ENCODE results near the gene RNU6-1. TPM values are rescaled to one million over a fixed set of nuclear protein-coding genes. Genes with fewer than 3 reads are reported as not detected.

RNU6-1 gene
- polyA plus RNA-seq, 1 of the 3 experiments (the other 2 are of a cell fraction): not detected

GRCh38 chr15:67853454-67853853 lies 13.6 kb upstream of the RNU6-1 start:
- 88% methylated on average over 3 of the region's 3 CpGs for WGBS (ENCODE audit: low lambda C conversion rate)
- ChIA-PET CTCF (interaction anchor here (0.8 to 4.2 kb wide), 5 partner anchors 10 to 907 kb away, joined by 3 to 31 read pairs (median 3); no protein-coding TSS in a partner anchor), POLR2A (no interaction called here)
- Histone ChIP-seq H4K20me1 (ENCODE audit: insufficient read depth) (no peaks in the 10 kb centered on the region), H3K4me1 (ENCODE audit: control insufficient read depth in 1 of 2, insufficient read depth in 2 of 2, low read depth in 1 of 2, low read length in 1 of 2) (peaks cover 0 to 7% of the 10 kb centered on the region in 2 experiments; a peak in 1 of 4 replicates), H3K27ac (ENCODE audit: low read depth in 2 of 2, low read length in 1 of 2) (no peak overlapping the region), H3K9ac (no peak overlapping the region), H3K27me3 (ENCODE audit: insufficient read depth) (no peaks in the 10 kb centered on the region), H3K79me2 (ENCODE audit: insufficient read depth) (no peaks in the 10 kb centered on the region), H2AFZ (ENCODE audit: low read depth) (no peak overlapping the region), H3K9me2 (no peaks in the 10 kb centered on the region), H3K36me3 (replicated peaks in 1 of 2; ENCODE audit: control insufficient read depth in 1 of 2, insufficient read depth in 2 of 2, low read length in 1 of 2) (no peaks in the 10 kb centered on the region), H3F3A (replicated peaks; ENCODE audit: insufficient read depth) (no peaks in the 10 kb centered on the region), H3K4me2 (no peak overlapping the region), H3K9me3 (no peaks in the 10 kb centered on the region), H3K4me3 (ENCODE audit: low read depth in 2 of 2, low read length in 1 of 2) (no peak overlapping the region)
- DNase-seq: no peak
- TF ChIP-seq NRF1 (IDR thresholded peaks at IDR 0.05; ENCODE audit: low read depth, low read length): no peak
- no peak for TF ChIP-seq GATA2 (CRISPR knock-in tag; IDR thresholded peaks at IDR 0.05)
- no peak for TF ChIP-seq TAF1 (IDR thresholded peaks at IDR 0.05; ENCODE audit: borderline replicate concordance, low read depth, low read length)
- TF ChIP-seq RCOR1 (IDR thresholded peaks at IDR 0.05; ENCODE audit: low read length): no peak
- TF ChIP-seq SIN3A (IDR thresholded peaks at IDR 0.05; ENCODE audit: borderline replicate concordance, low read depth, low read length): no peak
- TF ChIP-seq POLR2AphosphoS5 (IDR thresholded peaks at IDR 0.05; ENCODE audit: low read depth, low read length): no peak
- no peak for TF ChIP-seq NFIC (IDR thresholded peaks at IDR 0.05; ENCODE audit: borderline replicate concordance)
- TF ChIP-seq, protein P1, sequence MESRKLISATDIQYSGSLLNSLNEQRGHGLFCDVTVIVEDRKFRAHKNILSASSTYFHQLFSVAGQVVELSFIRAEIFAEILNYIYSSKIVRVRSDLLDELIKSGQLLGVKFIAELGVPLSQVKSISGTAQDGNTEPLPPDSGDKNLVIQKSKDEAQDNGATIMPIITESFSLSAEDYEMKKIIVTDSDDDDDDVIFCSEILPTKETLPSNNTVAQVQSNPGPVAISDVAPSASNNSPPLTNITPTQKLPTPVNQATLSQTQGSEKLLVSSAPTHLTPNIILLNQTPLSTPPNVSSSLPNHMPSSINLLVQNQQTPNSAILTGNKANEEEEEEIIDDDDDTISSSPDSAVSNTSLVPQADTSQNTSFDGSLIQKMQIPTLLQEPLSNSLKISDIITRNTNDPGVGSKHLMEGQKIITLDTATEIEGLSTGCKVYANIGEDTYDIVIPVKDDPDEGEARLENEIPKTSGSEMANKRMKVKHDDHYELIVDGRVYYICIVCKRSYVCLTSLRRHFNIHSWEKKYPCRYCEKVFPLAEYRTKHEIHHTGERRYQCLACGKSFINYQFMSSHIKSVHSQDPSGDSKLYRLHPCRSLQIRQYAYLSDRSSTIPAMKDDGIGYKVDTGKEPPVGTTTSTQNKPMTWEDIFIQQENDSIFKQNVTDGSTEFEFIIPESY (IDR thresholded peaks at IDR 0.05; ENCODE audit: borderline replicate concordance, low read depth): no peak

DNA sequence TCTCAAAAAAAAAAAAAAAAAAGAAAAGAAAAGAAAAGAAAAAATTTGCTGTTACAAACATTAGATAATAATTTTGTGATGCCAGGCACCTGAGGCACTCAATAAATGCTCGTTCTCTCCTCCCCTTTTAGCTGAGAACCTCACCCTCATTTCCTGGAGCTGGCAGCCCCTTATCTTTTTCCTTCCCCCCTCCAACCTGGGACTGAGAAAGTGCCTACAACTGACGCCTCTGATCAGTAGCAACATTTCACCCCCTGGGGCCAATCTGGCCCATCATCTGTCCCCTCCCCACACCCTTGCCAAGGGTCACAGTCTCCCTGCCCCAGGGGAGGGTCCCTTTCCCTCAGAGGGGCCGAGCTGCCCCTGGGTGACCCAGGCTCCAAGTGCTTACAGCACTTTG lies 12.6 kb upstream of the RNU6-1 start:
- Histone ChIP-seq H2AFZ (ENCODE audit: low read depth) (no peak overlapping the region), H3K4me3 (ENCODE audit: low read depth in 2 of 2, low read length in 1 of 2) (no peak overlapping the region), H3K4me2 (no peak overlapping the region), H3K4me1 (ENCODE audit: control insufficient read depth in 1 of 2, insufficient read depth in 2 of 2, low read depth in 1 of 2, low read length in 1 of 2) (peaks cover 0 to 9% of the 10 kb centered on the region in 2 experiments; a peak in 1 of 4 replicates), H3K36me3 (replicated peaks in 1 of 2; ENCODE audit: control insufficient read depth in 1 of 2, insufficient read depth in 2 of 2, low read length in 1 of 2) (no peaks in the 10 kb centered on the region), H3K27ac (ENCODE audit: low read depth in 2 of 2, low read length in 1 of 2) (no peak overlapping the region), H3K9me3 (no peaks in the 10 kb centered on the region), H3K27me3 (ENCODE audit: insufficient read depth) (no peaks in the 10 kb centered on the region), H3K9me2 (no peaks in the 10 kb centered on the region), H4K20me1 (ENCODE audit: insufficient read depth) (no peaks in the 10 kb centered on the region), H3F3A (replicated peaks; ENCODE audit: insufficient read depth) (no peaks in the 10 kb centered on the region), H3K79me2 (ENCODE audit: insufficient read depth) (no peaks in the 10 kb centered on the region), H3K9ac (no peak overlapping the region)
- WGBS (ENCODE audit: low lambda C conversion rate): 63% methylated on average over 3 of the region's 3 CpGs
- ChIA-PET CTCF (interaction anchor here (4.2 kb wide), 1 partner anchor 11 kb away, joined by 31 read pairs; no protein-coding TSS in a partner anchor), POLR2A (no interaction called here)
- TF ChIP-seq PBX3 (IDR thresholded peaks at IDR 0.05) (no peak), NFIC (IDR thresholded peaks at IDR 0.05; ENCODE audit: borderline replicate concordance) (no peak), ELF1 (IDR thresholded peaks at IDR 0.05) (no peak), GABPA (IDR thresholded peaks at IDR 0.05; ENCODE audit: low read depth) (no peak), JUND (IDR thresholded peaks at IDR 0.05) (no peak), EZH2phosphoT487 (IDR thresholded peaks at IDR 0.05; ENCODE audit: borderline replicate concordance, low read depth) (no peak), SMC3 (IDR thresholded peaks at IDR 0.05; ENCODE audit: low read depth, low read length) (no peak), GATA2 (CRISPR knock-in tag; IDR thresholded peaks at IDR 0.05) (no peak), FOXJ3 (CRISPR knock-in tag; IDR thresholded peaks at IDR 0.05) (no peak), MXI1 (IDR thresholded peaks at IDR 0.05; ENCODE audit: low read depth, low read length) (no peak), TAF1 (IDR thresholded peaks at IDR 0.05; ENCODE audit: borderline replicate concordance, low read depth, low read length) (no peak)
- TF ChIP-seq, protein P2, sequence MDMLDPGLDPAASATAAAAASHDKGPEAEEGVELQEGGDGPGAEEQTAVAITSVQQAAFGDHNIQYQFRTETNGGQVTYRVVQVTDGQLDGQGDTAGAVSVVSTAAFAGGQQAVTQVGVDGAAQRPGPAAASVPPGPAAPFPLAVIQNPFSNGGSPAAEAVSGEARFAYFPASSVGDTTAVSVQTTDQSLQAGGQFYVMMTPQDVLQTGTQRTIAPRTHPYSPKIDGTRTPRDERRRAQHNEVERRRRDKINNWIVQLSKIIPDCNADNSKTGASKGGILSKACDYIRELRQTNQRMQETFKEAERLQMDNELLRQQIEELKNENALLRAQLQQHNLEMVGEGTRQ (IDR thresholded peaks at IDR 0.05; ENCODE audit: borderline replicate concordance, low read depth, low read length): no peak
- TF ChIP-seq, protein P1 (IDR thresholded peaks at IDR 0.05; ENCODE audit: borderline replicate concordance, low read depth): no peak
- TF ChIP-seq, protein P3, sequence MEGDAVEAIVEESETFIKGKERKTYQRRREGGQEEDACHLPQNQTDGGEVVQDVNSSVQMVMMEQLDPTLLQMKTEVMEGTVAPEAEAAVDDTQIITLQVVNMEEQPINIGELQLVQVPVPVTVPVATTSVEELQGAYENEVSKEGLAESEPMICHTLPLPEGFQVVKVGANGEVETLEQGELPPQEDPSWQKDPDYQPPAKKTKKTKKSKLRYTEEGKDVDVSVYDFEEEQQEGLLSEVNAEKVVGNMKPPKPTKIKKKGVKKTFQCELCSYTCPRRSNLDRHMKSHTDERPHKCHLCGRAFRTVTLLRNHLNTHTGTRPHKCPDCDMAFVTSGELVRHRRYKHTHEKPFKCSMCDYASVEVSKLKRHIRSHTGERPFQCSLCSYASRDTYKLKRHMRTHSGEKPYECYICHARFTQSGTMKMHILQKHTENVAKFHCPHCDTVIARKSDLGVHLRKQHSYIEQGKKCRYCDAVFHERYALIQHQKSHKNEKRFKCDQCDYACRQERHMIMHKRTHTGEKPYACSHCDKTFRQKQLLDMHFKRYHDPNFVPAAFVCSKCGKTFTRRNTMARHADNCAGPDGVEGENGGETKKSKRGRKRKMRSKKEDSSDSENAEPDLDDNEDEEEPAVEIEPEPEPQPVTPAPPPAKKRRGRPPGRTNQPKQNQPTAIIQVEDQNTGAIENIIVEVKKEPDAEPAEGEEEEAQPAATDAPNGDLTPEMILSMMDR (IDR thresholded peaks at IDR 0.05): no peak
- DNase-seq: no peak

Measured in SK-N-SH (cell line).